Thyroid gland (tissue), 4 donors: ENCODE data around the gene TRAPPC2L.

Experiments
- CTCF ChIP-seq, 6 experiments: fragments of 200-600 bp in 3 of 6; fragments of 450-650 bp in 3 of 6; sonication (generic) in 3 of 6; IDR thresholded peaks; one replicate each; pipeline ENCODE4 v1.5.1; 2016 to 2019; ENCODE audit warnings: antibody characterized with exemption in 6 of 6, mild to moderate bottlenecking in 2 of 6, inconsistent platforms in 1 of 6, moderate library complexity in 1 of 6
- POLR2A ChIP-seq, 2 donors: fragments of 450-650 bp; IDR thresholded peaks; one replicate each; pipeline ENCODE4 v1.6.1; 2017; ENCODE audit warnings: antibody characterized with exemption in 2 of 2, mild to moderate bottlenecking in 2 of 2, moderate library complexity in 1 of 2

GRCh38 chr16:88824256-88825077 lies 32.5 kb upstream of the TRAPPC2L start:
- no peak for TF ChIP-seq CTCF (IDR thresholded peaks at IDR 0.05)
- TF ChIP-seq POLR2A (IDR thresholded peaks at IDR 0.05) = no peak
